GM20431 (cell line): ENCODE data around the gene DDX31.

Experiments
- in situ Hi-C: fragments of 300-500 bp; cut with MseI, MboI; formaldehyde crosslinking; loops from one replicate; pipeline ENCODE4 v1.15.0; 2020; ENCODE audit warnings: low sequenced_read_pairs; ENCODE audit not compliant: unreplicated experiment

The DDX31 gene

DNA sequence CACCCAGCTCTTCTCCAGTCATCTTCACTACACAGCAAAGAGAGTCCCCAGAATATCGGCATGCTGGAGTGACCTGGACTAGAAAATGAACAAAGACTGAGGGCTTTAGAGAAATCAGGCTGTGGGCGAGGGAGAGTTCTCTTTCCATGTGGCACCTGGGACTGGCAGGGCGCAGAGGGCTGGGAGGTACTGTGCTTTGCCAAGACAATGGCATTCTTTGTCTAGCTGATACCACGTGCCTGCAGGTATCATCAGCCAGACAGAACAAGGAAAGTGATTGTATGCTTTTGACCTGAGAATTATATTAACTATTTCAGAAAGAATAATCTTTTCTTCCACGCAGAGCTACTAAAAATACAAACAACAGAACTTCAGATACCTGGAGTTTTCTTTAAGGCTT, 30.5 kb downstream of the DDX31 start:
- in situ Hi-C loops: no loop called here

DNA sequence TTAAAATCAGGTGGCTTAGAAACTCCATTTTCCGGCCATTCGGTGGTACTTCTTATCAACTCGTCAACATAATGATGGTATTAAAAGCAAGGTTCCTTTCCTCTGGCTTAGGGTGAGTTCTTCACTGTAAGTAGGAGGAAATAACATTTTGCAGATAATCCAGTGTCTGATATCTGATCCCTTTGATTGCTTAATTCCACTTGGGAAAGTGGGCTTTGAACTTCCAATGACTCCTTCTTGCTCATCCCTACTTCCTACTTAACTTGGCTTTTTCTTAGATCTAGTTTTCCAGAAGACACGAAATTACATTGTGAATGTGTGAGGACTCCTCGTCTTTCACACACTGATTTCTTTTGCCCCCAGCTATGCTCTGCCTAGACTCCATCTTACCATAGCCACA, 31.5 kb downstream of the DDX31 start:
- in situ Hi-C loops: no loop called here

DNA sequence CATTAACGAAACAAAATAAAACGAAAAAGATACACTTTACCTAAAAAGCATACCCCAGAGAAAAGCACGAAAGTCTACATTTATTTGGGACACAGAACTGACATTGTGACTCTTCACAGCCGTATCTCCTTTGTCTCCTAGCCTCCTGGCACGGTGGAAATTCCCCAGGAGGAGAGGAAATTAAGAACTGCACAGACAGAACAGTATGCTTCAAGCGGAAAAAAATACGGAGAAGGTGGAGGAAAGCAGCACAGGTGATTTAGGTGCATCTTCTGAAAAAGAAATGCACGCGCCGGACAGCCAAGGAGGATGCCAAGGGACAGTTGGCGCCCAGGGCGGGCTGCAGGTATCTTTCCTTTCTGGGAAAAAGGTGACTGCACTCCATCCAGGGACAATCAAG, 32.0 kb downstream of the DDX31 start:
- in situ Hi-C loops: no loop called here

DNA sequence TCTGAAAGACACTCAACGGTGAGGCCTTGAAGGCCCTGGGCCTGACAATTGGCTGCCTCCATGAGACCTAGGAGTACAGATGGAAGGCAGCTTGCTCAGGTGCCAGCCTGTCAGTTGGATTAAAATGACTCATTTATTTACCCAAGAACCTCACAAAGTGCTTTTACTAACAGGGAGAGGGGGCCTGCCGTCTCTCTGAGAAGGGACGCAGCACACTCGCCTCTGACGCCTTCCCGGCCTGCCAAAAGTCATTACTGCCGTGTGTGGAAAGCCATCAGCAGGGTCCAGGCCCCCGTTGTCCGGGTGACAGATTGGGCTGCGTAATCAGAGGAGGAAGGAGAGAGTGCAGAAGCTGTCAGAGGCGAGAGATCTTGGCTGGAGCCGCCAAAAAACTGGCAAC, 32.4 kb downstream of the DDX31 start:
- in situ Hi-C loops: no loop called here

DNA sequence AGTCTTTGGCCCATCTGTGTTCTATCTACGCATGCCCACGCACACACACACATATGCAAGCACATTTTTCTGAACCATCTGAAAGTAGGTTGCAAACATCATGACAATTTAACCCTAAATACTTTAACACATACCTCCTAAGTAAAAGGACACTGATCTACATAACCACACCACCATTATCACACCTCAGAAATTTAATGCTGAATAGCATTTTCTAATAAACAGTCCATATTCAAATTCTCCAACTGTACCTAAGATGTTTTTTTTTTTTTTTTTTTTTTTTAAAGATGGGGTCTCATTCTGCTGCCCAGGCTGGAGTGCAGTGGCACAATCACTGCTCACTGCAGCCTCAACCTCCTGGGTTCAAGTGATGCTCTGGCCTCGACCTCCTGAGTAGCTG, 35.5 kb downstream of the DDX31 start:
- in situ Hi-C loops: no loop called here

DNA sequence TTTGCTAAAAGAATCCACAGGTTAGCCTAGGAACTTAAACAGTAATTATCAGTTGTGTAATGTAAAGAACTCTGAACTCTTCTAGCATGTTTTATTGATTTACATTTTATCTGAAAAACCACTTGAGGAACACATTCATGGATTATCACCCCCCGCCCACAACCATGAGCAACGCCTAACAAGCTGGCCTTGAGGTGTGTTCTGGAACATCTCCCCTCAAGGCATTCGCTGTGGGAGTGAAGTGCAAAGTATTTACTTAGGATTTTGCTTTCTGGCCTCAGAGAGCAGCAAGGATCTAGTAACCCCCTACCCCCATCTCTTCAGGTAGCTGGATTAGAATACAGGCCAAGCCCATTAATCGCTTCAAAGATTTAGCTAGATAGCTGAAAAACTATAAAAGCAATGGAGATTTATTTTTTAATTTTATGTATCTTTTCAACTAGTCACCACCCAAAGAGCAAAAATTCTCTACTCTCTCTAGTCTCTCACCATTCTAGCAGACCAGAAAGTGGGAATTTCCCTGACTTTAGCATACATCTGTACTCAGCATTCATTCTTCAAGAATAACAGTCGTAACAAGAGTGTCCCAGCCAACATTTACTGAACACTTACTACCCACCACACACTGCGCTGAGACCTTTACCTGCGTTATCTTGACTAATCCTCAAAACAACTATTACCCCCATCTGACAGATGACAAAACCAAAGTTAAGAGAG, 37.2 kb downstream of the DDX31 start:
- in situ Hi-C loops: no loop called here

DNA sequence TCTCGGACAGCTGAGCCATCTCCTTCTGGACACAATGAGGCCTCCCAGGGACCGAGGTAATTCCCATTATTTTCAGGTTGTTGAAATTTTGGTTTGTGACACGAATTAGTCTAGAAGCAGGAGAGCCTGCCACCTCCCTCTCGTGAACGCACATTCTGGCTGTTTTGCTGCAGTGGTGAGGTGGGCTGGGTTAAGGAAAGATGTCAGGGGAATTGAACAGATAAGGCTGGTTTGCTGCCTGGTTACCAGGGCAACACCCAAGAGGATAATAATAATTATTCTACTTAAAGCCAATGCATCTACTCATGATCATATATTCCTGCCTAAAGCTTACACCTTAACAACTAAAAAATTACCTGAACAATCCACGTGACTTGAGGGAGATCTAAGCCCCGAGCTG, 38.1 kb downstream of the DDX31 start:
- in situ Hi-C loops: no loop called here

DNA sequence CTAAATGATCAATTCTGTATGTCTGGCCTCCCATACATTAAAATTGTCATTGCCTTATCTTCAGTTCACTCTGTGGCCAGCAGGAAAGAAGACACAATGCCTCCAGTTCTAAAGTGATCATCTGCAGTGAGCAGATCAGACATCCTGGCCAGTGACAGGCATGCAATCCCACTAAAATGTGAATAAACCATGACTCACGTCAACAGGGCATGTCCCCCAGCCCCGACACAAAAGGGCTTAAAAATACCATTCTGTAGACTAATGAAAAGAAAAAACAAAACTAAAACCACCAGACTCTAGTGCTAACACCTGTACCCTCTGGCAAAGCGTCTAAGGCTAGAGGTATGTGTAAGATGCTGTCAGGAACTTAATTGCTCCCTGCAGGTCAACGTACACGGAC, 38.5 kb downstream of the DDX31 start:
- in situ Hi-C loops: no loop called here

DNA sequence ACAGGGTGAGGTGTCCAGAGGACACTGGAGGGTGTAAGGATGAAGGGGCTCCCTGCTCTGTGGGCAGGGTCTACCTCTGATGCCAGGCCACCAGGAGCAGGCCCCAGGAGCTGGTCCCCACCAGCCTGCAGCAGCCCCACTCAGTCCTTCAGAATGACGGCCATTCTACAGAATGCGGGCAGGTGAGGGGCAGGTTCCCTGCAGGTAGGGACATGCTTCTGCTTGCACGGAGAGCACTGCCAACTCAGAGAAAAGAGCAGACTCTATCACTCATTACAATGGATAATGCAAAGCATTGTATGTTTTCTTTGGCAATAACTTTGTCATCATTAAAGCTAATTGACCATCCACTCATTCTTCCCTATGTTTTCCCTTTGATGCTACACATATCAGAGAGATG, 39.0 kb downstream of the DDX31 start:
- in situ Hi-C loops: no loop called here

DNA sequence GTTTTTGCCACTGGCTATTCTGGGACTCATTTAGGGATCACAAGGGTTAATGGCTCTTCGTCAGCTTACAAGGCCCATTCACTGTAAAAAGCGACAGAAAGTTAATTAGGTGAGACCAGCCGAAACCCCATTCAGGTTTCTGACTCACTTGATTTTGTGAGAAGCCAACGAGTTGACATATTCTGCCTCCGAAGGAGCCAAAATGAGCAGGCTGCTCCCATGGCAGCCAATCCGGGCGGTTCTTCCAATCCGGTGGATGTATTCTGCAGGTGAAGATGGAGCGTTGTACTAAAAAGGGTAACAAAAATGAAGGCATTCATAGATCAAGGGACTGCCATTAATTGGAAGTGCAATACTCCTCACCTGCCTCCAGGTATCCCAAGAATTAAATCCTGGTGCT, 39.7 kb downstream of the DDX31 start:
- in situ Hi-C loops: no loop called here

DNA sequence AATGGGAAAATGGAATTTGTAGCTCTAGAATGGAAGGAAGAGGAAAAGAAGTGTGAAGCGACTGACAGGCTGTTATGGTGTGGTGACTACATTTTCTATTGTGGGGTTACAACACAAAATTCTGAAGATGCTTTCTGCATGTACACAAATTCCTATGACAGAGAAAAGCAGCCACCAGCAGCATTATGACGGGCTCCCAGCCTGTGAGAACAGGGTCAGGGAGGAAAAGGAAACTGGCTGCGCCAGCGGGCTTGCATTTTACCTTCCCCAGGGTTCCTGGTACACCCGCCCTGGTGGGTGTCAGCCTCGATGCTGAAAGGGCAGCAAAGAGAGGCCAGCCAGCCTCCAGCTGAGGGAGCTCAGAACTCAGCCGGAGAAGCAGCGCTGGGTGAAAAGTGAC, 41.0 kb downstream of the DDX31 start:
- in situ Hi-C loops: no loop called here

DNA sequence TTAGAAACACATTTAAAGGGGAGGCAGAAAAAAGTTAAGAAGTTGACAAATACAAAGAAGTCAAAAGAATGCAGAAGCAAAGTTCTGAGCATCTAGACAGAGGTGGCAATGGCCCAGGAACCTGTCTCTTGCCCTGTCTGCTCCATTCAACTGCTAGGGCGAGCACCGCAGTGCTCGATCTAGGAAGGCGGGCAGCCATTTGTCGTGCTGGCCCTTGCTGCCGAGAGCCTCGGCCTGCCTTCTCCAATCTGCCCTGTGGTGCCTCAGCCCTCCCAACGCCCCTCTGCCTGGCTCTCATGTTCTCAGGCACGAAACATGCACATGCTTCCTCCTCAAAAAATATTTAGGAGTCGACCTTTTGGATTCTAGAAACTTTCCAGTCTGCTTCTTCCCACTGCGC, 42.2 kb downstream of the DDX31 start:
- in situ Hi-C loops: no loop called here

DNA sequence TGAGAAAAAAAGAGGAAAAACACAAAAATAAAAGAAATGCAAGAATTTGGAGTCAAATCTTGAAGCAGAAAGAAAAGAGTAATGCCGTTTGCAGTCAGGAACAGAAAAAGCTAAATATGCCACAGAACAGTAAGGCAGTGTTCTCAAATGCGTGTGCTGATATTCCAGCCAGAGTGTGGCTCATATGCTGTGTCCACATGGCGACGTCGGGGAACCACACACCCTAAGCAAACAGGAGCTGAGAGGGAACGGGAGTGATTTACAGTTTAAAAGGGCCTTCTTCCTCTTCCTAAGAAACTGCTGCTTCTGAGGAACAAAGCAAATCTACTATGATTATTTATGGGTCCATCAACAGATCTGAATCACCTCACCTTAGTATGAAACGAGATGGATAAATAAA, 42.7 kb downstream of the DDX31 start:
- in situ Hi-C loops: no loop called here

DNA sequence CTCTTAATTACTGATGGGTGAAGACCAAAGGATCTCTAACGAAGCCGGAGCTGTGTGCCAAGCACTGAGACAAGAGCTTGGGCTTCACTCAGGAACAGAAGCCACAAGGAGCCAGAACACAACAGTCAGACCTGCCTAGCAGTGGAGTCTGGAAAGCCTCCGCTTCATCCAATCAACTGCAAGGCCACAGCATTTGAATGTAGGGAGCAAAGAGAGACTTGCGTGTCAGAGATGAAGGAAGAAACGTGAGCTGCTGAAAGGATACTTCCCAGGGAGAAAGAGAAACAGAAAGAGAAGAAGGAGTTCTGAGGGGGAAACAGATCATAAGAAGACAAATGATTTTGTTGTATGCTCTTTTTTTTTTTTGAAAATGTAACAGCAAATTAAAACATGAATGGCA, 43.5 kb downstream of the DDX31 start:
- in situ Hi-C loops: no loop called here

DNA sequence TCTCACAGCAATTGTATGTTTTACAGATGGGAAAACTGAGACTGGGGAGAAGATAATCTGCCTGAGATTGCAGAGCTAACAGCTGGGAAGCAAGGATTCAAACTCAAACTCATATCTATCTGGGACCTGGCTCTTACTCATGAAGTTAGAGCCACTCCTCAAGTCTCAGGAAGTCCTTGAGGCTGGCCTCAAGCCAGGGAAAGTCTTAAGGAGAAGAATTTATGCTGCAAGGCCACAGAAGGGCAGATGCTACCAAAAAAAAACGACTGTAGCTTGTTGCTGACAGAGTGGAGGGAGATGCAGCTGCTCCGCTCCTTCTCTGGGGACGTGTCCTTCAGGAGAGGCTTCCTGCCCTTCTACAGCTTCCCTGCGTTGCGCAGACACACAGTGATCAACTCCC, 47.6 kb downstream of the DDX31 start:
- in situ Hi-C loops: no loop called here

DNA sequence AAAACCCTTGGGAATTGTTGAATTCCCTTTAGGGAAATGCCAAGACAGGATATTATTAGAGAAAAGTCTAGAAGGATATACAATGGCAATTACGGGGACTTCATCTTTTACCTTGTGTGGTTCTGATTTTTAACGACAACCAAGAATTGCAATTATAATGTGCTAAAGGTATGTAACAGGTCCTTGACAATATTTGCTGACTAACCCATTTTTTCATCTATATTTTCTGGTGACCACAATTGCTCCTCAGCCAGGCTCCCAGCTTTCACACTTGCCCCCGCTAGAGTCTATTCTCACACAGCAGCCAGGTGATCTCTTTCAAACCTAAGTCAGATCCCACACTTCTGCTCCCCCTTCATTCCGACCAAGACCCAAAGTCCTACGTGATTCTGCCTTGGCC, 53.1 kb downstream of the DDX31 start:
- in situ Hi-C loops: no loop called here

DNA sequence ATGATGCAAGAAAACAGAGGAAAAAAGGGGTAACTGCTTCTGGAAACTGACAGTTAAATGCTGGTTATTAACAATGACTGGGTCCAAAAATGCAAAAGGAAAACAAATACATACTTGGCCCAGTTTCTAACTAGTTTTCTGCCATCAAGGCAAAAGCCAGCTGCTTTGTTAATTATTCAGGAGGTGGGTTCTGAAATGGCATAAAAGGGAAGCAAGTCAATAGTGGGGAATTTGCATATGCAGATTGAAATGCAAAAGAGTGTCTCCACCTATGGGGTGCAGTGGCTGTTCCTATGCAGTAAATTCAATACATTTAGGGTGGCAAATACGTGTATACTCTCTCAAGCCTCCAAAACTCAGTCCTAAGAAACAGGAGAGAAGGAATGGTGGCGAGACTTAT, 54.0 kb downstream of the DDX31 start:
- in situ Hi-C loops: no loop called here

DNA sequence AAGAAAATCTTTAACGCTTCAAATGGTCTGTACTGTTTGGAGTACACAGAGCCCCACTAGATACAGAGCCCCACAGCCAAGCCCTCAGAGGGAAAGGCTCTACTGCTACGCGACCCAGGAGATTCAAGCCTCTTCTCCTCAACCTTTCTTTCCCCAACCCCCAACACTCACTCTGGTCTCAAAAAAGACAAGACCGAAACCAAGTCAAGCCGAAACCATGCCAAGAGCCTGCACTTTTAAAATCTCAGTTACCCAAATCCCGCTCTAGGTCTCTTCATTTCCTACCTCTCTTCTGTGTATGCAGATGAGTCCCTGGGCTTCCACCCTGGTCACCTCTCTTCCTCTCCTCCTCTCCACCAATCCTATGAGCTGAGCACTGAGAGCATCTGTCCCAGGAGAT, 55.5 kb downstream of the DDX31 start:
- in situ Hi-C loops: no loop called here

DNA sequence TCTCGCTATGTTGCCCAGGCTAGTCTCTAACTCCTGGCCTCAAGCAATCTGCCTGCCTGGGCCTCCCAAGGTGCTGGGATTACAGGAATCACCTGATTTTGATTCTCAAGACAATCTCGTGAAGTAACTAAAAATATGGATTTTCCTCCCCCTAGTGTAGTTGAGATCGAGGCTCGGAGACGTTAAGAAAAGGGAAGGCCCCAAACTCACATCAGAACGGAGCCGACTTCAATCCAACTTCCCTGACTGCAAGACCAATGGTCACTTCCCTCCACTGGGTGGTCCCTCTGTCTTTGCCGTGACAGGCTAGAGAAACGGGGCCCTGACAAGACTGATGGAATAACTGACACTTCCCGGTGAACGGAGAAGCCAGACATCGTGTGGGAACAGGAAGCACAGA, 59.1 kb downstream of the DDX31 start:
- in situ Hi-C loops: no loop called here

DNA sequence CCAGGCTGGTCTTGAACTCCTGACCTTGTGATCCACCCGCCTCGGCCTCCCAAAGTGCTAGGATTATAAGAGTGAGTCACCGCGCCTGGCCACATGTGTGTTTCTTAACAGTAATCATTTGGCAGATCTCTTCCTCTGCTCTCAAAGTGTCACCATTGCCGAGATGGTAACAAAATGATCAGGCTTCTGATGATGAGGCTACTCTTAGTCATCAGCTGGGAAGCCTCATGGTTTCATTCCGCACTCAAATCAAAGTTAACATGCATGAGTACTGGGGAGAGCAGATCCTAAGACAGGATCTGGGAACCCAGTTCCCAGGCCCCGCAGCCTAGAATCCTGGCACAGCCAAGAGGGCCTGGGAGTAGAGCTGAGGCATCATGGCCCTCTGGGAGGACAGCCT, 60.0 kb downstream of the DDX31 start:
- in situ Hi-C loops: no loop called here

DNA sequence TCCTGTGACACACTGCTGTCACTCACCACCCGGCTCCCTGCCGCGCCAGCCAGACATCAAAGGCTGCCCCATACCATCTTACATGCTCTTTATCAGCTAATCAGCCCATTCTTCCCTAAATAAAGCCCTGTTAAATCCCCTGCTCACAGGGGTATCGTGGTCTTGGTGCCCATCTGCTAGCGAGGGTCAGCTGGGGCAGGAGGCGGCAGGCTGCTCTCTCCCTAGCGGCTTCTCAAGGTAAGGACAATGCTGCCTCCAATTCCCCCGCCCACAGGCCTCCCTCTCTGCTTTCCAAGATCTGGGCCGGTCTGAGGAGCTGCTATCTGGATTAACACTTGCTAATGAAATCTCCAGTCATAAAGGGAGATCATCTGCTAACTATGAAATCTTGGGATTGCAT, 60.6 kb downstream of the DDX31 start:
- in situ Hi-C loops: no loop called here

DNA sequence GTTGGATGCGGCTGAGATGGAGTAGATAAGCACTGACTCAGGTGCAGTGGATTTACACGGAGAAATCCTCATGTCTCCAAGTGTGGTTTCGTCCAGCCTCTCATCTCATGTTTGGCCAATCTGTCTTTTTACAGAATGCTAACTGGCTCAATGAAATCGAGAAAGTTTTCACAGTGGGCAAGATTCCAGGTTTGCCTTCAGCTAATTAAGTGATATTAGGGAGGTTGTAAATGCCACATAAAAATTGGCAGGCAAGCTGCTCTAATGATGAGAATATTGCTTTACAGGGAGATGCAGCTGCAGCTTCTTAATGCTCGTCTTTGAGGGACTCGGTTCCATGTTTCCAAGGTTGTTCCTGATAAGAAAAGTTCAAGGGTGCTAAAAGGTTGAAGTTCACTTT, 63.7 kb downstream of the DDX31 start:
- in situ Hi-C loops: no loop called here

DNA sequence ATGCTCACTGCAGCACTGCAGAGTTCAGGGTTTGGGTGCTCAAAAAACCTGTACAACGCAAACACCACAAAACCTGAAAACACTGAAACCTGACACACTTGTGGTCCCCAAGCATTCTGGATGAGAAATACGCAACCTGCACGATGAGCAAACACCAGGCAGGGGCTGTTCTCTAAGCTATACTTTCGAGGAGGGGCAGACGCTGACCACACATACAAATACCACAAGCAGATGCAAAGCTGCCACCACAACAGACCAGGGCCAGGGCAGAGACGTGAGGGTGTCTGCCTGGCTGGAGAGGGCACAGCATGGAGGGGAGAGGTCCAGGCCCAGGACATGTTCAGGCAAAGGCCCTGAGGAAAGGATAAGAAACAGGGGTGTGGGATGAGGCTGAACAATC, 64.4 kb downstream of the DDX31 start:
- in situ Hi-C loops: no loop called here
